Upper lobe of left lung (tissue), 6 donors: ENCODE measurements around the gene MRPL23. TPM values are rescaled to one million over a fixed set of nuclear protein-coding genes. Genes with fewer than 3 reads are reported as not detected.

ENCODE experiments used
- ATAC-seq, 2 donors: fragments of 200-7000 bp; cut with Tn5 transposase; one replicate each; pipeline ENCODE4 v1.9.1; 2022; ENCODE audit warnings: mild to moderate bottlenecking in 2 of 2, moderate library complexity in 2 of 2; ENCODE audit not compliant: low FRiP score in 2 of 2
- DNase-seq, 2 donors: peaks; one replicate each; pipeline ENCODE4 v3.0.0-alpha.2; 2019 to 2020
- H3K27ac ChIP-seq, 4 donors: fragments of 200-600 bp; sonication (generic); one replicate each; pipeline ENCODE4 v1.5.1; 2016 to 2019
- H3K27me3 ChIP-seq, 4 donors: fragments of 200-600 bp; sonication (generic); one replicate each; pipeline ENCODE4 v1.5.1; 2017 to 2019
- H3K36me3 ChIP-seq, 4 donors: fragments of 200-600 bp; sonication (generic); one replicate each; pipeline ENCODE4 v1.5.1; 2016 to 2019
- H3K4me1 ChIP-seq, 4 donors: fragments of 200-600 bp; sonication (generic); one replicate each; pipeline ENCODE4 v1.5.1; 2018 to 2019
- H3K4me3 ChIP-seq, 4 donors: fragments of 200-600 bp; sonication (generic); one replicate each; pipeline ENCODE4 v1.5.1; 2017 to 2019; ENCODE audit warnings: mild to moderate bottlenecking in 2 of 4, moderate library complexity in 1 of 4
- H3K9me3 ChIP-seq, 4 donors: fragments of 200-600 bp; sonication (generic); one replicate each; pipeline ENCODE4 v1.5.1; 2018 to 2019
- EP300 ChIP-seq, 4 donors: sonication (generic); formaldehyde crosslinking; IDR thresholded peaks; one replicate each; pipeline ENCODE4 v1.5.1; 2017; ENCODE audit warnings: antibody characterized with exemption in 4 of 4, control low read depth in 2 of 4
- POLR2A ChIP-seq, 4 donors: fragments of 450-650 bp; IDR thresholded peaks; one replicate each; pipeline ENCODE4 v1.5.1; 2016 to 2017; ENCODE audit warnings: antibody characterized with exemption in 4 of 4, mild to moderate bottlenecking in 2 of 4
- POLR2AphosphoS5 ChIP-seq, 2 donors: sonication (generic); formaldehyde crosslinking; IDR thresholded peaks; one replicate each; pipeline ENCODE4 v1.5.1; 2017; ENCODE audit warnings: antibody characterized with exemption in 2 of 2
- WGBS, 2 donors: methylation state at CpG; one replicate each; pipeline ENCODE4 v1.1.5; 2017 to 2018; 5-methylcytosine and 5-hydroxymethylcytosine counted together
- total RNA-seq, 6 donors: library from RNA; depleted of rRNA in 4 of 6; stranded (reverse); fragments of >200 nt in 4 of 6; gene quantifications; one replicate each; pipeline versions ENCODE4 v1.1.0 to v1.2.1, GENCODE V29; 2016 to 2021
- TF ChIP-seq, protein P1 (sequence below), 6 experiments: fragments of 450-650 bp in 4 of 6; fragments of 200-600 bp in 2 of 6; sonication (generic) in 2 of 6; IDR thresholded peaks; one replicate each; pipeline ENCODE4 v1.5.1; 2016 to 2019; ENCODE audit warnings: antibody characterized with exemption in 6 of 6
- donor health status: DM: no; HTN: no; CAD: no; lungs with moderate emphysema.
- donor health status: DM: no; HTN: yes; CAD: no; lungs with severe emphysema.

The MRPL23 gene
- total RNA-seq, result 100 to 1,000 TPM in 4 of 6 donors, 10 to 100 TPM in 2; 62.1 to 287 (median 150) TPM

DNA sequence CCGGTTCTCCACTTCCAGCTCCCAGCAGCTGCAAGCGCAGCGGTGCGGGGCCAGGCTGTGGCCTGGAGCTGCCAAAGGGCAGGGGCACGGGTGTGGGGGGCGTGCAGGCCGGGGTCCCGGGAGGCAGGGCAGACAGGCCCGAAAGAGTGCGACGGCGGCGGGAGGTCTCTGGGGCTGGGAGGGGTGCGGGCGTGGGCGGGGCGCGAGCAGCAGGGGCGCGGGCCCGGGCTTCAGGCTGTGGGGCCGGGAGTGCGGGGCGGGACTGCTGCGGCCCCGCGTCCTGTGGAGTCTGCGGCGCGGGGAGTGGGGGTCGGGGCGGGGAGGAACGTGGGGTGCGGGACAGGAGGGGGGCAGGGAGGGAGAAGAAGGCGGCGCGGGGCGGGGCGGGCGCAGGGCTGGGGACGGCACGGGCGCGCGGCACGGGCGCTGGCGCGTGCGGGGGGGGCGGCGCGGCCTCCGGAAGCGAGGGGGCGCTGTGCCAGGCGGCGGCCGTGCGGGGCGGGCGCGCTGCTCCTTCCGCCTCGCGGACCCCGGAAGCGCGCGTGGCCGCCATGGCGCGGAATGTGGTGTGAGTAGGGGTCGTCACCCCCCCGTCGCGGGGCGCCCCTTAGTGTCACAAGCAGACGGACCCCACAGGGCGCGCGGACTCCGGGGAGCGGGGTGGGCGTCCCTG is at the start of gene MRPL23:
MRPL23 (plus strand) TSS at position 521 of the 673 bp plus-strand sequence; CDS start at position 552, 31 bp downstream.
- ATAC-seq (peak; percentile 71 to 85), DNase-seq (peak in 1 of 2 donors; percentile 91)
- Histone ChIP-seq H3K36me3 (no peaks in the 10 kb centered on the region), H3K4me1 (peaks cover 0 to 9% (median 2%) of the 10 kb centered on the region in 4 donors), H3K27me3 (no peaks in the 10 kb centered on the region), H3K4me3 (no peak within 1 kb of the TSS), H3K9me3 (no peaks in the 10 kb centered on the region), H3K27ac (no peak within 1 kb of the TSS)
- TF ChIP-seq EP300 (IDR thresholded peaks at IDR 0.05), result no peak
- TF ChIP-seq POLR2AphosphoS5 (IDR thresholded peaks at IDR 0.05), result no peak
- no peak for TF ChIP-seq POLR2A (IDR thresholded peaks at IDR 0.05)
- TF ChIP-seq, protein P1, sequence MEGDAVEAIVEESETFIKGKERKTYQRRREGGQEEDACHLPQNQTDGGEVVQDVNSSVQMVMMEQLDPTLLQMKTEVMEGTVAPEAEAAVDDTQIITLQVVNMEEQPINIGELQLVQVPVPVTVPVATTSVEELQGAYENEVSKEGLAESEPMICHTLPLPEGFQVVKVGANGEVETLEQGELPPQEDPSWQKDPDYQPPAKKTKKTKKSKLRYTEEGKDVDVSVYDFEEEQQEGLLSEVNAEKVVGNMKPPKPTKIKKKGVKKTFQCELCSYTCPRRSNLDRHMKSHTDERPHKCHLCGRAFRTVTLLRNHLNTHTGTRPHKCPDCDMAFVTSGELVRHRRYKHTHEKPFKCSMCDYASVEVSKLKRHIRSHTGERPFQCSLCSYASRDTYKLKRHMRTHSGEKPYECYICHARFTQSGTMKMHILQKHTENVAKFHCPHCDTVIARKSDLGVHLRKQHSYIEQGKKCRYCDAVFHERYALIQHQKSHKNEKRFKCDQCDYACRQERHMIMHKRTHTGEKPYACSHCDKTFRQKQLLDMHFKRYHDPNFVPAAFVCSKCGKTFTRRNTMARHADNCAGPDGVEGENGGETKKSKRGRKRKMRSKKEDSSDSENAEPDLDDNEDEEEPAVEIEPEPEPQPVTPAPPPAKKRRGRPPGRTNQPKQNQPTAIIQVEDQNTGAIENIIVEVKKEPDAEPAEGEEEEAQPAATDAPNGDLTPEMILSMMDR (IDR thresholded peaks at IDR 0.05), result no peak
- no CpG with 5 or more reads among the region's 85 CpGs for WGBS, 2 donors

DNA sequence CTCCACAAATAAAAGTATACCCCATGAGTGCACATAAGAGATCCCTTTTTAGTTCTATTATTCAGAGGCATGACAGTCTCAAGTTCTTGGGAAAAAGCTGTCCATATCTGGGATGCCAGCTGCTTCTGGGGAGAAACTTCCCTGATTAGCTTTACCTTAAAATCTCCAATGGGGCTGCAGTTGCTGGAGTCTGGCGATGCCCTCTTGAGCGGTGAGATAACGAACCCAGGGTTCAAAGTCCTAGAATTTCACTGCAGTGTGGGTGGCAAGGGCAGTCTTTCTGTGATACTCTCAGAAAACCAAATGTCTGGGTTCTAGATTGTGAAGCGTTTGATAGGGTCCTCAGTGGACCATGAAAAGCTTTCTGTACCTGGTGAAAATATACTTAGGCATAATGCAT is 48.0 kb upstream of the MRPL23 start:
- no peak overlapping the region for H3K4me3 ChIP-seq
- no peaks in the 10 kb centered on the region for H3K27me3 ChIP-seq
- no peak for TF ChIP-seq POLR2A (IDR thresholded peaks at IDR 0.05)
- no peak for TF ChIP-seq POLR2AphosphoS5 (IDR thresholded peaks at IDR 0.05)
- TF ChIP-seq, protein P1 (IDR thresholded peaks at IDR 0.05), result no peak
- TF ChIP-seq EP300 (IDR thresholded peaks at IDR 0.05), result no peak
- DNase-seq (no peak), ATAC-seq (no peak)
- H3K9me3 ChIP-seq, result no peaks in the 10 kb centered on the region
- H3K36me3 ChIP-seq, result no peaks in the 10 kb centered on the region
- no peaks in the 10 kb centered on the region for H3K4me1 ChIP-seq
- no peak overlapping the region for H3K27ac ChIP-seq
- WGBS, 2 donors, result 88 to 90% methylated on average over 4 of the region's 4 CpGs

DNA sequence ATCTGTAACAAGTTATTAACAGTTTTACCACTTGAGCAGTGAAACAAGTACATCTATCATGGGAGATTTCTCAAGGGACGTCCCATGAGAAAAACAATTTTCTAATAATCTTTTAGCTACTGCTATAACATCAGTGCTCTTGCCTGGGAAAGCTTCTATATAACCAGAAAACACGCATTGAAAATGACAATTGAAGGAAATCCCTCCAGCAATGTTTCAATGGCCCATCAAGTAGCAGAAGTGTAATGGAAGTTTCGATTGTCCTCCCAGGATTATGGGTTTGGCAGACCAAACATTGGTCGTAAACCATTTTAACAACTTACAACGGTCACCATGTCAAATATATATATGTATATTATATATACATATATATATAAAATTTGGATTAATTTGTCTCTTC is 47.4 kb upstream of the MRPL23 start:
- Histone ChIP-seq H3K36me3 (no peaks in the 10 kb centered on the region), H3K4me3 (no peak overlapping the region), H3K27me3 (no peaks in the 10 kb centered on the region), H3K4me1 (no peaks in the 10 kb centered on the region), H3K9me3 (no peaks in the 10 kb centered on the region), H3K27ac (no peak overlapping the region)
- TF ChIP-seq, protein P1 (IDR thresholded peaks at IDR 0.05), result no peak
- TF ChIP-seq POLR2AphosphoS5 (IDR thresholded peaks at IDR 0.05), result no peak
- DNase-seq (no peak), ATAC-seq (no peak)
- 77 to 86% methylated on average over 5 of the region's 5 CpGs for WGBS, 2 donors

DNA sequence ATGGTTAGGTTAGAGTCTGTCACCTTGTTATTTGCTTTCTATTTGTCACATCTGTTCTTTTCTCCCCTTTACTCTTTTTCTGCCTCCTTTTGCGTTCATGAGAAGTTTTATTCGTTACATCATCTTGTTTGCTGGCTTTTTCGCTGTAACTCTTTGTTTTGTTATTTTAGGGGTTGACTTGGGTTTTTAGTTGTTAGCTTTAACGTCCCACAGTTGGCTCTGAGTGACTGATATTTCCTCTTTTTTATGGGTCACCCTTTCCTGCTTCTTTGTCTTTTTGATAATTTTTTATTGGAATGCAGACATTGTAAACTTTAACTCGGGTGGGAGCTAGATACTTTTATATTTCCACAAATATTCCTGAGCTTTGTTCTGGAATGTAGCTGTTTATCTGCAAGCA is 41.0 kb upstream of the MRPL23 start:
- TF ChIP-seq EP300 (IDR thresholded peaks at IDR 0.05) (no peak), POLR2A (IDR thresholded peaks at IDR 0.05) (no peak), POLR2AphosphoS5 (IDR thresholded peaks at IDR 0.05) (no peak)
- TF ChIP-seq, protein P1 (IDR thresholded peaks at IDR 0.05), result no peak
- Histone ChIP-seq H3K36me3 (no peaks in the 10 kb centered on the region), H3K4me3 (no peak overlapping the region), H3K27me3 (no peaks in the 10 kb centered on the region), H3K27ac (no peak overlapping the region), H3K4me1 (peaks cover 0 to 2% (median 0%) of the 10 kb centered on the region in 4 donors), H3K9me3 (no peaks in the 10 kb centered on the region)
- DNase-seq (no peak), ATAC-seq (no peak)
- WGBS, 2 donors, result 44 to 50% methylated on average over 5 of the region's 5 CpGs
